Hypothalamus (tissue), 51 donors: ENCODE measurements around the gene CLVS2.

ENCODE experiments used
- DNase-seq, 51 donors: peaks; one replicate each; lab custom pipeline; 2025; lab: John Stamatoyannopoulos, UW

The CLVS2 gene

DNA sequence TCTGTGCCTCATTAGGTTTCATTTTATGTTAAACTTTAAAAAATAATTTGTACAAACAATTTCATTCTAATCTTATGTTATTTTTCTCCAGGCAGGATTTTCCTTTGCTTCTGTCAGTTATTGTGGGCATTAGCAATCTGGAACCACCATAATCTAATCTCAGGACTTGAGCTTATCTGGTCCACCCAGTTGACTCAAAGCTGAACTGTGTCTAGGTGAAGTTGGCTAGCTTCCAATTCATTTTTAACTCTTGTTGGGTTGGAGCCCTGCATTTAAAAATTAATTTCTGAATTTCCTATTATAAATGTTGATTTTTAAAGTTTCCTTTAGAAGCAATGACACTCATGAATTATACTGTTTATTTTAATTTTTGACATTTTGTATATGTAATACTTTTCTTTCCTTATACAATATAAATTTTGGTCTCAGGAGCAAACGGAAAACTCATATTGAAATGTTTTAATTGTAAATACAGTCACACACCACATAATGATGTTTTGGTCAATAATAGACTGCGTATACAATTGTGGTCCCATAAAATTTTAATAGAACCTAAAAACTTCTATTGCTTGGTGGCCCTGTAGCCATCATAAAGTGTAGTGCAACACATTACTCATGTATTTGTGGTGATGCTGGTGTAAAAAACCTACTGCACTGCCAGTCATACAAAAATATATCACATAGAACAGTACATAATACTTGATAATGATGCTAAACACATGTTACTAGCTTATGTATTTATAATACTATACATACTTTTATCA lies 121.3 kb downstream of the CLVS2 start:
- DNase-seq, result no peak

DNA sequence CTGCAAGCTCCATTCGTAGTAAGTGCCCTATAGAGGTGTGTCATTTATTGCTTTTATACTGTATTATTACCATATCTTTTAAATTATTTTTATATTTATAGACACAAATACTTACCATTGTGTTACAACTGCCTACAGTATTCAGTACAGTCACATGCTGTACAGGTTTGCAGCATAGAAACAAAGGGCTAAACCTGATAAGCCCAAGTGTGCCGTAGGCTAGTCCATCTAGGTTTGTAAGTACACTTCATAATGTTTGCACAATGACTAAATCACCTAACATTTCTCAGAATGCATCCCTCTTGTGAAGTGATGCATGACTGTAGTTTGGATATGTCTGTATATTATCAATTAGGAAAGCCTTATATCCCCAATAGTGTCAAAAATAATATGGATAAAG lies 122.8 kb downstream of the CLVS2 start:
- DNase-seq, result no peak
